ENCODE data around the gene VOPP1.

DNA sequence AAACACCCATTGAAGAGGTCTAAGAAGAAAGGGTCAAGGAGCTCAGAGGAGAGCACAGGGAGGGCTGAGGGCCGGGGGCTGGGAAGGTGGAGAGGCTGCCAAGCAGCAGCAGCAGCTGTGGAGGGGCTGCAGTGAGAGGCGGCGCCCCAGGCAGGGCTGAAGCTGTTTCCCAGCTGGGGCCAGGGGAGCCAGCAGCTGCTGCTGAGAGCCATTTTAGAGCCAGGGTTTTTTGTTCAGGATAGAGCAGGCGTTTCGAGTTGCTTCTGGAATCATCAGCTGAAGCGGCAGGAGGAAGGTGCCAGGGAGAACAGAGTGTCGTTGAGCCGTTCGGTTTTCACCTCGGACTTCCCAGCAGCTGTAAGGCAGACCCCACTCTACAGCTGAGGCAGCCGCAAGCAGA, 144.5 kb downstream of the VOPP1 start:
- TF ChIP-seq, protein P1, sequence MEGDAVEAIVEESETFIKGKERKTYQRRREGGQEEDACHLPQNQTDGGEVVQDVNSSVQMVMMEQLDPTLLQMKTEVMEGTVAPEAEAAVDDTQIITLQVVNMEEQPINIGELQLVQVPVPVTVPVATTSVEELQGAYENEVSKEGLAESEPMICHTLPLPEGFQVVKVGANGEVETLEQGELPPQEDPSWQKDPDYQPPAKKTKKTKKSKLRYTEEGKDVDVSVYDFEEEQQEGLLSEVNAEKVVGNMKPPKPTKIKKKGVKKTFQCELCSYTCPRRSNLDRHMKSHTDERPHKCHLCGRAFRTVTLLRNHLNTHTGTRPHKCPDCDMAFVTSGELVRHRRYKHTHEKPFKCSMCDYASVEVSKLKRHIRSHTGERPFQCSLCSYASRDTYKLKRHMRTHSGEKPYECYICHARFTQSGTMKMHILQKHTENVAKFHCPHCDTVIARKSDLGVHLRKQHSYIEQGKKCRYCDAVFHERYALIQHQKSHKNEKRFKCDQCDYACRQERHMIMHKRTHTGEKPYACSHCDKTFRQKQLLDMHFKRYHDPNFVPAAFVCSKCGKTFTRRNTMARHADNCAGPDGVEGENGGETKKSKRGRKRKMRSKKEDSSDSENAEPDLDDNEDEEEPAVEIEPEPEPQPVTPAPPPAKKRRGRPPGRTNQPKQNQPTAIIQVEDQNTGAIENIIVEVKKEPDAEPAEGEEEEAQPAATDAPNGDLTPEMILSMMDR (IDR thresholded peaks at IDR 0.05; ENCODE audit: low read depth, low read length, poor library complexity, severe bottlenecking), result no peak
- TF ChIP-seq EZH2phosphoT487 (IDR thresholded peaks at IDR 0.05; ENCODE audit: borderline replicate concordance, low read length), result no peak

All from DOHH2 (cell line).